ENCODE results near the gene SHANK3. TPM values are rescaled to one million over a fixed set of nuclear protein-coding genes. Genes with fewer than 3 reads are reported as not detected.

The SHANK3 gene
- total RNA-seq, 2 donors from 2014 or later: 0.07 TPM; not detected in 1

DNA sequence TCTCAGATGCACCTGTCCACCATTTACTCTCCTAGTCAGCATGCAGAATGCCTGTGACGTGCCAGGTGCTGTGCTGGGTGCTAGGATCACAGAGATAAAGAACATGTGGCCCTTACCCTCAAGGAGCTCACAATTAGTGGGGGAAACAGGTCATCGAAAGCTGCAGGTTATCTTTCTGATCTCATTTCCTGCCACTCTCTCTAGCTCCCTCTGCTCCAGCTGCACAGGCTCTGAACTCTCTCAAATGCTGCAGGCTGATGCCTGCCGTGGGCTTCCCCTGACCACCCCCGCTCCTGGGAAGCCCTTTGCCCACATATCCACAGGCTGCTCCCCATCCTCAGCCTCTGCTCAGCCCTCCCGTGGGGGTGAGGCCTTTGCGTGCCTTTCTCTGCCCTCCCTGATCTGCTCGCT is 29.6 kb downstream of the SHANK3 start:
- H3K9me3 ChIP-seq (ENCODE audit: control insufficient read depth, low read length, poor library complexity, severe bottlenecking): no peaks in the 10 kb centered on the region
- ATAC-seq (peak; percentile 46), DNase-seq (no peak)
- peaks cover 14% of the 10 kb centered on the region for H3K27me3 Mint-ChIP-seq
- H3K4me3 Mint-ChIP-seq: no peak overlapping the region
- H3K36me3 Mint-ChIP-seq (ENCODE audit: low read depth): no peaks in the 10 kb centered on the region
- peaks cover 17% of the 10 kb centered on the region for H3K4me1 Mint-ChIP-seq
- no peak overlapping the region for H3K27ac Mint-ChIP-seq

DNA sequence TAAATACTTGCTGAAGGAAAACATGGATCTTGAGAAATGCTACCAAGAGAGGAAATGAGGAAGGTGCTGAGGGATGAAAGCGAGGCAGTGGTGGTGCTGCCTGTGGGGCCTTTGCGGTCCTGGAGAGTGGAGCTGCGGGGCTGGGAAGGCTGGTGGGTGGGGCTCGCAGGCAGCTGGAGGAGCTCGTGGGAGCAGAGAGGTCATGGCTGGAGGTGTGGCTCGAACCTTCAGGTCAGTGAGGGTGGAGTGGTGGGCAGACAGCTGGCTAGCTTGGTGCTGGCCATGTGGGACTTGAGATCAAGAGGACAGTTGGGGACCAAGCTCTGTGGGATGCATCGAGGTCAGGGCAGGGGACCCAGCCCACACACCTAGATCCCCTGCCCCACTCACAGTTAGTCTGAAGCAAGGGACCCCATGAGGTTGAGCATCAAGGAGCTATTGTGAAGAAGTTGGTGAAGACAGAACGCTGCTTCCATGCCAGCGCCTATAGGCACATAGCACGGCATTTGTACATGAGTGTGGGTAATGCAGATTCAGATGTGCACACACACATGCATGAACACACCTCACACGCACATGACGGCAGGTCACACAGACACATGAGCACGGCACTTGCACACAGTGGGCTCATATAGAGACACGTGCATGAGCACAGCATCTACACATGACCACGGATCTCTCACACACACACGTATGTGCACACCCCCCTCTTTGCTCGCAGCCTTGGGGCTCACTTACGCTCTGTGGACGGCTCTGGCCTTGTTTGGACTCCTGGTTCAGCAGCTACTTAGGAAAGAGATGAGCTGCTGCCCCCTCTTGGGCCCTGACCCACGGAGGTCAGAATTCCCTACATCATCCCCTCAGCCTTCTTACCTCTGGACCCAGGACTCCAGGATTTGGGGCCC is 30.4 kb downstream of the SHANK3 start:
- no peaks in the 10 kb centered on the region for H3K9me3 ChIP-seq (ENCODE audit: control insufficient read depth, low read length, poor library complexity, severe bottlenecking)
- DNase-seq: no peak
- Mint-ChIP-seq H3K27me3 (peaks cover 18% of the 10 kb centered on the region), H3K36me3 (ENCODE audit: low read depth) (no peaks in the 10 kb centered on the region), H3K27ac (no peak overlapping the region), H3K4me3 (no peak overlapping the region), H3K4me1 (peaks cover 17% of the 10 kb centered on the region)
- no peak for ATAC-seq

DNA sequence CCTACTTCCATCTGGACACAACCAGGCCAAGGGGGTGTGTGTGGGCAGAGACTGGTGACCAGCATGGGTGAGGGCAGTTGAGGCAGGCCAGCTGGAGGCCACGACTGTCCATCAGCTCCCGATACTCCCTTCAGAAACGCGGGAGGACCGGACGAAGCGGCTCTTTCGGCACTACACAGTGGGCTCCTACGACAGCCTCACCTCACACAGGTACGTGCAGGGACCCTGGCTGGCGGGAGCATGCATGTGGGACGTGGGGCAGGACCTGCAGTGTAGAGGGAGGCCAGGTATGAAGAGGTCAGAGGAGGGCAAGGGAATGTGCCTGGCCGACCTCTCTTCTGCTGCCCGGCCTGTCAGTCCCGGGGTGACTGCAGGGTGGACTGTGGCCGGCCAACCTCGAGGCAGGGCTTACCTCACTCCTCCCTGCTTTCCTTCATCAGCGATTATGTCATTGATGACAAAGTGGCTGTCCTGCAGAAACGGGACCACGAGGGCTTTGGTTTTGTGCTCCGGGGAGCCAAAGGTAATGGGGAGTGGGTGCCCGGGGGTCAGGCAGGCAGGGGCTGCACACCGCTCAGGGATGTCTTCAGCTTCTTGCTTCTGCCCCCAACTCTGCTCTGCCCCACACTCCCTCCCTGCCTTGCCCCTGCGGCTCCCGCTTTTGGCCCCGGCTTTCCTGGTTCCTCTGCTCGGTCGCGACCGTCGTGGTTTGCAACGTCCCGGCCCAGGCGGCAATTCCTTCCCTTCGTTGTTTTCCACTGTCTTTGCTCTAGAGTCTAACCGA is 31.3 kb downstream of the SHANK3 start:
- H3K9me3 ChIP-seq (ENCODE audit: control insufficient read depth, low read length, poor library complexity, severe bottlenecking): no peaks in the 10 kb centered on the region
- peaks cover 17% of the 10 kb centered on the region for H3K4me1 Mint-ChIP-seq
- no peaks in the 10 kb centered on the region for H3K36me3 Mint-ChIP-seq (ENCODE audit: low read depth)
- peaks cover 17% of the 10 kb centered on the region for H3K27me3 Mint-ChIP-seq
- H3K4me3 Mint-ChIP-seq: no peak overlapping the region
- no peak for ATAC-seq
- no peak overlapping the region for H3K27ac Mint-ChIP-seq
- no peak for DNase-seq

DNA sequence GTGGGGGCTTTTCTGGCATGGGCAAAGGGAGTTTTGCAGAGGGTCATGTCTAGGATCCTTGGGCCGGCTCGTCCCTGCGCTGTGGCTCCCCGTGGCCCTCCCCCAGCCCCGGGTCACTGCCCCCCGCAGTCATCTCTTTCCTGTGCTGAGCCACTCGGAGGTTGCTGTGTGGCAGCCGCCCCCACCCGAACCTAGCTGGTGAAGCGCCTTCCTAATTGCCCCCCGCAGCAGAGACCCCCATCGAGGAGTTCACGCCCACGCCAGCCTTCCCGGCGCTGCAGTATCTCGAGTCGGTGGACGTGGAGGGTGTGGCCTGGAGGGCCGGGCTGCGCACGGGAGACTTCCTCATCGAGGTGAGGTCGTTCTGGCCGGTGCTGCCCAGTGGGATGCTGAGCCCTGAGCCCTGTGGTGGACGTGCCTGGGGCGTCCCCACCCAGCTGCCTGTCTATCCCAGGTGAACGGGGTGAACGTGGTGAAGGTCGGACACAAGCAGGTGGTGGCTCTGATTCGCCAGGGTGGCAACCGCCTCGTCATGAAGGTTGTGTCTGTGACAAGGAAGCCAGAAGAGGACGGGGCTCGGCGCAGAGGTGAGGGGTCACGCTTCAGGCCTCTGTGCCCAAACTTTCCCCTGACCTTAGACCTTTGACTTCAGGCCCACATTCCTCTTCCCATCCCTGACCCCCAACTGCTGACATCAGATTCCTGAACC is 32.0 kb downstream of the SHANK3 start:
- Mint-ChIP-seq H3K4me1 (peaks cover 17% of the 10 kb centered on the region), H3K27me3 (peaks cover 16% of the 10 kb centered on the region)
- peak in 1 of 3 donors; percentile 2 for DNase-seq

DNA sequence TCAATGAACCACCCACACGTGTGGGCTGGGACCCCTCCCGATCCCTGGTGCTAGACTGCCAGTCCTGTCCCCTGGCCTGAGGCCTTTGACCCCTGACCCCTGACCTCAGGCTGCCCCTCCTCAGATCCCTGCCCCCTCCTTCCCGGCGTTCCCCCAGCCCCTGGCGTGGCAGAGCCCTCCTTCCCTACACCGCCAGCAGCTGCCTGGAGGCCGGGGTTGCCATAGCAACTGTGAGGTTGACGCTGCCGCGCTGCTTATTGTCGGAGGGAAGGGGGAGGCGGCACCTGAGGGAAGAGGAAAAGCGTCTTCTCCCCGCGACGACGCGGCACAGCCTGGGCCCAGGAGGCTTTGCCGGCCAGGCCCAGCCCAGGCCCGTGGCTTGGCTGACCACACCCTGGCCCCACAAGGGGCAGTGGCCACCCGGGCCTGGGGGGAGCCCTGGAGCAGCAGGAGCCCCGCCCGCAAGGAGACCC is 32.6 kb downstream of the SHANK3 start:
- no peaks in the 10 kb centered on the region for H3K36me3 Mint-ChIP-seq (ENCODE audit: low read depth)
- peak in 1 of 3 donors; percentile 6 for DNase-seq
- peaks cover 17% of the 10 kb centered on the region for H3K4me1 Mint-ChIP-seq
- no peaks in the 10 kb centered on the region for H3K9me3 ChIP-seq (ENCODE audit: control insufficient read depth, low read length, poor library complexity, severe bottlenecking)
- peaks cover 15% of the 10 kb centered on the region for H3K27me3 Mint-ChIP-seq
- no peak overlapping the region for H3K27ac Mint-ChIP-seq
- no peak overlapping the region for H3K4me3 Mint-ChIP-seq
- no peak for ATAC-seq

More for the DNA sequence above, 32.0 kb downstream of the SHANK3 start:
- no peaks in the 10 kb centered on the region for H3K36me3 Mint-ChIP-seq (ENCODE audit: low read depth)
- no peak overlapping the region for H3K27ac Mint-ChIP-seq
- no peak for ATAC-seq
- no peaks in the 10 kb centered on the region for H3K9me3 ChIP-seq (ENCODE audit: control insufficient read depth, low read length, poor library complexity, severe bottlenecking)
- H3K4me3 Mint-ChIP-seq: no peak overlapping the region

DNA sequence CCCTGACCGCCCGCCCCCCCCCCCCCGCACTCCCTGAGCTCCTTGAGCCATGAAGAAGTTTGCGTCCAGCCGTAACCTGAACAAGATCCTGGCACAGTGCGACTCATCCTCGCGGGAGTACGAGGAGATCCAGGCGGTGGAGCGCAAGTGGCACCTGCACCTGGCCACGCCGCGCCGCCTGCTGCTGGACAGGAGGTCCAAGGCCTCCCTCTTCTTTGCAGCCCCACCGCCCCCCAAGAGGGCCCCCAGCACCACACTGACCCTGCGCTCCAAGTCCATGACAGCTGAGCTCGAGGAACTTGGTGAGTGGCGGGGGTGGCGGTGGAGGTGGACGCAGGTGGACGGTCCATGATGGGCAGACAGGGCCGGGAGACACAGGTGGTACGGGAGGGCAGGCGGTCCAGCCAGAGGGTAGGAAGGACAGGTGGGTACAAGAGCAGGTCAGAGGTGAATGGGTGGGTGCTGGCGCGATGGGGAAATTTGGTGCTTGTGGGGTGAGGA is 33.3 kb downstream of the SHANK3 start:
- no peak overlapping the region for H3K4me3 Mint-ChIP-seq
- peaks cover 17% of the 10 kb centered on the region for H3K4me1 Mint-ChIP-seq
- no peaks in the 10 kb centered on the region for H3K9me3 ChIP-seq (ENCODE audit: control insufficient read depth, low read length, poor library complexity, severe bottlenecking)
- ATAC-seq (no peak), DNase-seq (no peak)
- H3K36me3 Mint-ChIP-seq (ENCODE audit: low read depth): no peaks in the 10 kb centered on the region
- no peak overlapping the region for H3K27ac Mint-ChIP-seq
- H3K27me3 Mint-ChIP-seq: peaks cover 11% of the 10 kb centered on the region

DNA sequence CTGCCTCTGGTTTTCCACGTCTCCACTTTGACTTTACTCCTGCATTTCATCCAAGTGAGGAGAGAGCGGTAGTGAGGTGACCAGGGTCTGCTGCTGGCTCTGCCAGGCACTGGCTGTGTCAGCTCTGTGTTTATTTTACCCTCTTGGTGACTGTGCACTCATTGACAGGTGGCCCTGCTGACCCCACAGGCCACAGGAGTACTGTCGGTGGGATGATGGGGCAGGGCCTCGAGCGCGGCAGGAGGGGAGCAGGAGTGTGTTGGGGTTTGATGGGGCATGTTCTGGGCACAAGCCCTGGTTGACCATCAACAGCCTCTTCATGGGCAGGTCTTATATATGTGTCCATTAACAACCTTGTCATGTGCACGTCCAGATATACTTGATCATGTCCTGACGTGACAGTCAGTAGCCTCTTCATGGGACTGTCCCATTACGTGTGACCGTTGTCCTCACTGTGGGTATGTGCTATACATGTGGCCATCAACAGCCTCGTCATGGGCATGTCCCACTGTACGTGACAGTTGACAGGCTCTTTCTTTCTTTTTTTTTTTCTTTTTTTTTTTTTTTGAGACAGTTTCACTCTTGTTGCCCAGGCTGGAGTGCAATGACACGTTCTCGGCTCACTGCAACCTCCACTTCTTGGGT is 34.0 kb downstream of the SHANK3 start:
- Mint-ChIP-seq H3K36me3 (ENCODE audit: low read depth) (no peaks in the 10 kb centered on the region), H3K4me1 (peaks cover 14% of the 10 kb centered on the region), H3K4me3 (no peak overlapping the region), H3K27me3 (peaks cover 13% of the 10 kb centered on the region), H3K27ac (no peak overlapping the region)
- DNase-seq (no peak), ATAC-seq (no peak)
- H3K9me3 ChIP-seq (ENCODE audit: control insufficient read depth, low read length, poor library complexity, severe bottlenecking): no peaks in the 10 kb centered on the region

DNA sequence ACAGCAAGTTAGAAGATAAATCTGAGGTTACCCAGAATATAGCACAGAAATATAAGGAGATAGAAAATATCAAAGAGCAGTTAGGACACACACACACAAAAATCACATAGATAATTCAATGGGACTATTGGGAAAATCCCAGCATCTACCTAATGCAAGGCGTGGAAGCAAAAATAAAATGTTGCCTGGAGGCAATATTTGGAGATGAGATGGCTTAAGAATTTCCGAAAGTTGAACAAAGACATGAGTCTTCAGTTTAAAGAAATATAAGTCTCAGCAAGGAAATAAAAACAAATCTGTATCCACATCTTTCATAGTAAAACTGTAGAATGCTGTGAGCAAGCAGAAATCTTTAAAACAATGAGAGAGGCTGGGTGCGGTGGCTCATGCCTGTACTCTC is 35.9 kb downstream of the SHANK3 start:
- Mint-ChIP-seq H3K27me3 (peaks cover 15% of the 10 kb centered on the region), H3K27ac (no peak overlapping the region), H3K4me3 (no peak overlapping the region), H3K36me3 (ENCODE audit: low read depth) (no peaks in the 10 kb centered on the region), H3K4me1 (no peaks in the 10 kb centered on the region)
- no peaks in the 10 kb centered on the region for H3K9me3 ChIP-seq (ENCODE audit: control insufficient read depth, low read length, poor library complexity, severe bottlenecking)
- DNase-seq (no peak), ATAC-seq (no peak)

DNA sequence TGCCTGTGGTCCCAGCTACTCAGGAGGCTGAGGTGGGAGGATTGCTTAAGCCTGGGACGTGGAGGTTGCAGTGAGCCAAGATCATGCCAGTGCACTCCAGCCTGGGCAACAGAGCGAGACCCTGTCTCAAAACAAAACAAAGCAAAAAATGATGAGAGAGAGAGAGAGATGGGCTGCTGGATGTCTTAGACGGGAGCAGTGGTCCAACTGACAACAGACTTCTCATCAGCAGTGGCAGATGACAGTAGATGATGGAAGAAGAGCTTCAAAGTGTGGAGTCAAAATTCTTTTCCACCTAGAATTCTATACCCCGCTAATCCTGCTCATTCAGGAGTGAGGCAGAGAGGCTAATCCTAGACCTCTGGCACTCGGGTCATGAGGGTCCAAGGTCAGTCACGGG is 36.4 kb downstream of the SHANK3 start:
- Mint-ChIP-seq H3K36me3 (ENCODE audit: low read depth) (no peaks in the 10 kb centered on the region), H3K4me3 (no peak overlapping the region), H3K27me3 (peaks cover 17% of the 10 kb centered on the region), H3K27ac (no peak overlapping the region), H3K4me1 (no peaks in the 10 kb centered on the region)
- DNase-seq: no peak
- ATAC-seq: no peak
- no peaks in the 10 kb centered on the region for H3K9me3 ChIP-seq (ENCODE audit: control insufficient read depth, low read length, poor library complexity, severe bottlenecking)

DNA sequence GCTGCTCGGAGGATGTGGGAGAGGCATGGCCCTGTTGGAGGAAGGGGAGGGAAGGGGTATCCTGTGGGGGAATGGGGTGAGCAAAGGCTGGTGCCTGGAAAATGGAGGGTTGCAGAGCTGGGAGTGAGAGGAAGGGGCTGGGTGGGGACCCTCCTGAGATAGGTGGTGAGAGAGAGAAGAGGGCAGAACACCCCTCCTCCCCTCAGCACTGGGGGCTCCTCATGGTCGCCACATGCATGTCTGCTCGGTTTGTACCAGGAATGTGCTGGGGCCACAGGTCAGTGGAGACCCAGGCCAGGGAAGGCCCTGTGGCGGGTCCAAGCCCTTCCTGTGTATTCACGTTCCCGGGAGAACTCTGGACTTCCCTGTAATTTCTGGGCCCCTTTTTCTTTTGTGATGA is 37.6 kb downstream of the SHANK3 start:
- no peaks in the 10 kb centered on the region for H3K36me3 Mint-ChIP-seq (ENCODE audit: low read depth)
- ATAC-seq (no peak), DNase-seq (no peak)
- no peak overlapping the region for H3K4me3 Mint-ChIP-seq
- no peaks in the 10 kb centered on the region for H3K9me3 ChIP-seq (ENCODE audit: control insufficient read depth, low read length, poor library complexity, severe bottlenecking)
- peaks cover 17% of the 10 kb centered on the region for H3K27me3 Mint-ChIP-seq
- H3K4me1 Mint-ChIP-seq: no peaks in the 10 kb centered on the region
- no peak overlapping the region for H3K27ac Mint-ChIP-seq

DNA sequence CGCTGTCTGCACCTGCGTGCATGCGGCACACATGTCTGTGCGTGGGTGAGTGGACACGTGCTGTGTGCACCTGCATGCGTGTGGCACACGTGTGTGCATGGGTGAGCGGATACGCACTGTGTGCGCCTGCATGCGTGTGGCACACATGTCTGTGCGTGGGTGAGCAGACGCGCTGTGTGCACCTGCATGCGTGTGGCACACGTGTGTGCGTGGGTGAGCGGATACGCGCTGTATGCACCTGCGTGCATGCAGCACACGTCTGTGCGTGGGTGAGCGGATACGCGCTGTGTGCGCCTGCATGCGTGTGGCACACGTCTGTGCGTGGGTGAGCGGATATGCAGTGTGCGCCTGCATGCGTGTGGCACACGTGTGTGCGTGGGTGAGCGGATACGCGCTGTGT is 38.3 kb downstream of the SHANK3 start:
- peaks cover 17% of the 10 kb centered on the region for H3K27me3 Mint-ChIP-seq
- no peaks in the 10 kb centered on the region for H3K36me3 Mint-ChIP-seq (ENCODE audit: low read depth)
- DNase-seq (no peak), ATAC-seq (no peak)
- H3K27ac Mint-ChIP-seq: no peak overlapping the region
- H3K4me1 Mint-ChIP-seq: no peaks in the 10 kb centered on the region
- H3K9me3 ChIP-seq (ENCODE audit: control insufficient read depth, low read length, poor library complexity, severe bottlenecking): no peaks in the 10 kb centered on the region
- no peak overlapping the region for H3K4me3 Mint-ChIP-seq

DNA sequence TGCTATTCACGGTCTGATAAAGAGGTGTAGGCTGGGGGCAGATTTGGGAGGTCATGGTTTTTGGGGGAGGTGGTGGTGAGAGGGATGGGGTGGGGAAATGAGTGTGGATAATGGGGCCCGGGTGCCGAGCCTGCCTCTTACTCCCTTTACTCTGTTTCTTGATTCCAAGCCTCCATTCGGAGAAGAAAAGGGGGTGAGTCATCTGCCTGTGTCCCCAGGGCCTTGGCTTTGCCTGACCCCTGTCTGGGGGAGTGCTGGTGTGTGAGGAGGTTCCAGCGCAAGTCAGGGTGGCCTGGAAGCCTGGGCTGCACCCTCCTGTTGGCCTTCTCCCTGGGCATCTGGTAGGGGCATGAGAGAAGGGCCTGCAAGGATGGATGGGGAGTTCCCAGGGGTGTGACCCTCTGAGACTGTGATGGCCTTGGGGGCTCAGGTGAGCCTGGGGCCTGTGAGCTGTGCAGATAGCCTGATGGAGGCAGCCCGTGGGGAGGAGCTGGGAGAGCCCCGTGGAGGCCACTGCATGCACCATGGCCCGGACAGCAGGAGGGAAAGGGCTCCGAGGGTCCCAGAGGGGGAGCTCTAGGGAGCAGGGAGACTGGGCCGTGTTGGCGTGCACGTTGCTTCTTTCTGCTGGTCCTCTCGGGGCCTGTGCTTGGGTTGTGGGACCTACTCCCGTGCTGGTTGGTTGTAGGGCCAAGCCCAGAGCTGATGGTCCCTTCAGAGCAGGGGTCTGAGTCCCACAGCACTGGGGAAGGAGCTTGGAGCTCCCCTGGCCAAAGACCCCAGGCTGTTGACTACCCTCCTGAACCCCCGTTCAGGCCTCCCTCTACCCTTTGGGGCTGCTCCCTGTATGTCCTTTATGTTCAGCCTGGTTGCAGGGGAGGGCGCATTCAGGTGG is 39.1 kb downstream of the SHANK3 start:
- Mint-ChIP-seq H3K27me3 (peaks cover 24% of the 10 kb centered on the region), H3K4me3 (no peak overlapping the region)

More for the DNA sequence above, 39.1 kb downstream of the SHANK3 start:
- no peak for DNase-seq
- ATAC-seq: no peak
- Mint-ChIP-seq H3K4me1 (peaks cover 4% of the 10 kb centered on the region), H3K36me3 (ENCODE audit: low read depth) (no peaks in the 10 kb centered on the region), H3K27ac (no peak overlapping the region)
- no peaks in the 10 kb centered on the region for H3K9me3 ChIP-seq (ENCODE audit: control insufficient read depth, low read length, poor library complexity, severe bottlenecking)
